ENCODE results near the gene SMARCAL1. TPM values are rescaled to one million over a fixed set of nuclear protein-coding genes. Genes with fewer than 3 reads are reported as not detected.

The SMARCAL1 gene
- polyA plus RNA-seq, 1 of the 3 experiments (the other 2 are of a cell fraction) = 27.0 TPM

- no peak for TF ChIP-seq IRF3 (IDR thresholded peaks at IDR 0.05; ENCODE audit: low read depth, low read length)
- no peak for TF ChIP-seq RFX5 (IDR thresholded peaks at IDR 0.05; ENCODE audit: low read length)
- TF ChIP-seq MAX (IDR thresholded peaks at IDR 0.05; ENCODE audit: low read depth) = no peak
- TF ChIP-seq FOXM1 (IDR thresholded peaks at IDR 0.05; ENCODE audit: low read depth) = no peak
- no peak for TF ChIP-seq TEAD4 (IDR thresholded peaks at IDR 0.05; ENCODE audit: borderline replicate concordance, insufficient read depth)
- no peak for TF ChIP-seq RCOR1 (IDR thresholded peaks at IDR 0.05; ENCODE audit: low read length)
These were observed 88.3 kb downstream of the SMARCAL1 start (continued) for GRCh38 chr2:216500572-216500971.

- H3K4me1 ChIP-seq (ENCODE audit: control insufficient read depth in 1 of 2, insufficient read depth in 2 of 2, low read depth in 1 of 2, low read length in 1 of 2) = peaks cover 28 to 29% of the 10 kb centered on the region in 2 experiments
- TF ChIP-seq SIN3A (IDR thresholded peaks at IDR 0.05; ENCODE audit: borderline replicate concordance, low read depth, low read length) (no peak), FOXM1 (IDR thresholded peaks at IDR 0.05; ENCODE audit: low read depth) (no peak), USF1 (IDR thresholded peaks at IDR 0.05; ENCODE audit: borderline replicate concordance, low read depth) (no peak), JUND (IDR thresholded peaks at IDR 0.05) (no peak), YY1 (IDR thresholded peaks at IDR 0.05; ENCODE audit: low read depth) (no peak), USF2 (IDR thresholded peaks at IDR 0.05; ENCODE audit: borderline replicate concordance, low read depth, low read length) (no peak), MXI1 (IDR thresholded peaks at IDR 0.05; ENCODE audit: low read depth, low read length) (no peak), RCOR1 (IDR thresholded peaks at IDR 0.05; ENCODE audit: low read length) (no peak), EP300 (IDR thresholded peaks at IDR 0.05; ENCODE audit: borderline replicate concordance in 1 of 2, low read depth in 1 of 2, low read length in 1 of 2) (no peak), FOSL2 (IDR thresholded peaks at IDR 0.05; ENCODE audit: borderline replicate concordance, low read depth) (no peak), CHD2 (IDR thresholded peaks at IDR 0.05; ENCODE audit: low read length, partially characterized antibody) (no peak), TEAD4 (IDR thresholded peaks at IDR 0.05; ENCODE audit: borderline replicate concordance, insufficient read depth) (no peak), ELF1 (IDR thresholded peaks at IDR 0.05) (no peak), MEF2A (IDR thresholded peaks at IDR 0.05; ENCODE audit: borderline replicate concordance, low read depth) (no peak), ZBTB33 (IDR thresholded peaks at IDR 0.05; ENCODE audit: borderline replicate concordance, low read depth) (no peak), IRF3 (IDR thresholded peaks at IDR 0.05; ENCODE audit: low read depth, low read length) (no peak), EZH2phosphoT487 (IDR thresholded peaks at IDR 0.05; ENCODE audit: borderline replicate concordance, low read depth) (no peak)
- H3K9me2 ChIP-seq = no peaks in the 10 kb centered on the region
- H3K9ac ChIP-seq = no peak overlapping the region
- peaks cover 68% of the 10 kb centered on the region for H3K79me2 ChIP-seq (ENCODE audit: insufficient read depth)
- peaks cover 55 to 69% of the 10 kb centered on the region in 2 experiments for H3K36me3 ChIP-seq (replicated peaks in 1 of 2; ENCODE audit: control insufficient read depth in 1 of 2, insufficient read depth in 2 of 2, low read length in 1 of 2)
- peaks cover 46% of the 10 kb centered on the region for H4K20me1 ChIP-seq (ENCODE audit: insufficient read depth)
- H3K4me2 ChIP-seq = peak overlapping the region; percentile 96; the same call in 1 of the 2 replicates
- CTCF ChIA-PET = interaction anchor here (2.2 to 2.9 kb wide), 2 partner anchors 15 to 165 kb away, joined by 7 to 10 read pairs; no protein-coding TSS in a partner anchor
- no peak overlapping the region for H3K4me3 ChIP-seq (ENCODE audit: low read depth in 2 of 2, low read length in 1 of 2)
- 97% methylated on average over 8 of the region's 8 CpGs for WGBS (ENCODE audit: low lambda C conversion rate)
- H3K27me3 ChIP-seq (ENCODE audit: insufficient read depth) = no peaks in the 10 kb centered on the region
- POLR2A ChIA-PET = no interaction called here
- no peak overlapping the region for H3K27ac ChIP-seq (ENCODE audit: low read depth in 2 of 2, low read length in 1 of 2)
- H2AFZ ChIP-seq (ENCODE audit: low read depth) = no peak overlapping the region
- no peak for DNase-seq
- H3K9me3 ChIP-seq = no peaks in the 10 kb centered on the region
- H3F3A ChIP-seq (replicated peaks; ENCODE audit: insufficient read depth) = peaks cover 69% of the 10 kb centered on the region
These were observed 89.6 kb downstream of the SMARCAL1 start for GRCh38 chr2:216501854-216502253.

Measured in SK-N-SH (cell line).